Measurements from ENCODE around the gene GPD2. TPM values are rescaled to one million over a fixed set of nuclear protein-coding genes. Genes with fewer than 3 reads are reported as not detected.
"Not testable (repeated sequence)": the region's sequence is repeated elsewhere in the genome, so short reads cannot be mapped to it uniquely, and the experiment has no call there.

Gene GPD2
- total and polyA plus RNA-seq, 10 of the 15 experiments (the other 5 are each of a cell fraction or from before 2014, with no cell fraction given) = 10.0 to 73.5 (median 43.4) TPM

GRCh38 chr2:156526950-156527636 lies 90.9 kb downstream of the GPD2 start (continued):
- TF ChIP-seq E2F8 (IDR thresholded peaks at IDR 0.05; ENCODE audit: low read depth, partially characterized antibody) (peak; percentile 70), TCF7 (IDR thresholded peaks at IDR 0.05; ENCODE audit: borderline replicate concordance) (peak; percentile 77), RCOR1 (conservative IDR thresholded peaks at IDR 0.05; ENCODE audit: low read depth, low read length) (0 out of 2 replicates have a peak, but pooled peaks have one; percentile 89)

- H3K4me2 ChIP-seq (ENCODE audit: control insufficient read depth, insufficient read depth); H3K27ac ChIP-seq (ENCODE audit: control insufficient read depth, insufficient read depth); CTCF ChIA-PET; H3K9me3 ChIP-seq (replicated peaks; ENCODE audit: control insufficient read depth, insufficient read depth, low read length); DNase-seq (ENCODE audit: low read depth, low spot score); H3K27me3 ChIP-seq (replicated peaks in 1 of 2; ENCODE audit: control insufficient read depth in 2 of 2, insufficient read depth in 2 of 2, low read length in 1 of 2); RAD21 ChIA-PET (ENCODE audit: unreplicated experiment); BruUV-seq (replicated peaks); in situ Hi-C loops (cut with MboI); H3K4me3 ChIP-seq; H3K36me3 ChIP-seq (ENCODE audit: control insufficient read depth in 2 of 2, insufficient read depth in 2 of 2, low read length in 1 of 2); SMC1A ChIA-PET (ENCODE audit: uncharacterized antibody, unreplicated experiment); H3K9ac ChIP-seq (ENCODE audit: control insufficient read depth, insufficient read depth, low read length); H3K79me2 ChIP-seq (ENCODE audit: control insufficient read depth, insufficient read depth, low read length); H4K20me1 ChIP-seq (ENCODE audit: control insufficient read depth, insufficient read depth); ATAC-seq; FAIRE-seq; POLR2A ChIA-PET; H2AFZ ChIP-seq (ENCODE audit: control insufficient read depth, low read depth, low read length): not testable (repeated sequence)
- H3K4me1 ChIP-seq (ENCODE audit: control insufficient read depth, insufficient read depth, low read length) = peaks cover 27% of the 10 kb centered on the region
- 76% methylated on average over 5 of the region's 5 CpGs for WGBS (ENCODE audit: insufficient coverage, insufficient replicate concordance, low lambda C conversion rate, missing lambda C conversion rate)
- intact Hi-C loops (cut with micrococcal nuclease; ENCODE audit: unreplicated experiment) = loop anchor here (5.0 kb wide), 1 partner anchor 51 kb away; no protein-coding TSS in a partner anchor
These were observed 92.4 kb downstream of the GPD2 start for GRCh38 chr2:156528583-156528982.

Data from GM12878 (cell line).